ENCODE measurements around the gene CMSS1. TPM values are rescaled to one million over a fixed set of nuclear protein-coding genes. Genes with fewer than 3 reads are reported as not detected.

CMSS1 gene
- total and polyA plus RNA-seq, 4 donors: 3.8 to 19.5 (median 7.5) TPM

GRCh38 chr3:99999536-99999935 lies 181.9 kb downstream of the CMSS1 start (continued):
- TF ChIP-seq REST (IDR thresholded peaks at IDR 0.05) (no peak), YY1 (IDR thresholded peaks at IDR 0.05) (no peak), GABPA (IDR thresholded peaks at IDR 0.05 in 1 of 2, conservative IDR thresholded peaks at IDR 0.05 in 1 of 2) (no peak), TAF1 (conservative IDR thresholded peaks at IDR 0.05) (no peak)

- H3K27me3 ChIP-seq (ENCODE audit: control insufficient read depth in 4 of 4, insufficient read depth in 4 of 4, low read length in 3 of 4): no peaks in the 10 kb centered on the region
- H3K4me1 ChIP-seq (ENCODE audit: control insufficient read depth in 4 of 4, insufficient read depth in 4 of 4, low read length in 3 of 4): no peaks in the 10 kb centered on the region
- no peak overlapping the region for H3K9ac ChIP-seq (ENCODE audit: low read depth in 1 of 2, low read length in 2 of 2)
- H3K36me3 ChIP-seq (ENCODE audit: control insufficient read depth in 4 of 4, insufficient read depth in 3 of 4, low read depth in 1 of 4, low read length in 3 of 4): no peaks in the 10 kb centered on the region
- no peak for DNase-seq (ENCODE audit: low spot score)
- 97% methylated on average over 3 of the region's 3 CpGs for WGBS
- H3K9me3 ChIP-seq (ENCODE audit: control insufficient read depth in 4 of 4, low read length in 3 of 4): no peaks in the 10 kb centered on the region
- no peak overlapping the region for H3K4me3 ChIP-seq (ENCODE audit: low read depth in 1 of 3, low read length in 3 of 3)
- no peak for TF ChIP-seq EGR1 (IDR thresholded peaks at IDR 0.05; ENCODE audit: low read depth in 2 of 2)
- no peak for TF ChIP-seq MAX (IDR thresholded peaks at IDR 0.05)
- no peak for TF ChIP-seq ATF3 (IDR thresholded peaks at IDR 0.05)
- no peak for TF ChIP-seq FOXA1 (IDR thresholded peaks at IDR 0.05)
- TF ChIP-seq RXRA (IDR thresholded peaks at IDR 0.05): no peak
- TF ChIP-seq JUND (IDR thresholded peaks at IDR 0.05): no peak
- TF ChIP-seq HNF4A (conservative IDR thresholded peaks at IDR 0.05): no peak
- no peak for TF ChIP-seq ZBTB33 (IDR thresholded peaks at IDR 0.05)
- TF ChIP-seq FOXA2 (IDR thresholded peaks at IDR 0.05): no peak
- TF ChIP-seq HNF4G (IDR thresholded peaks at IDR 0.05): no peak
- no peak for TF ChIP-seq RAD21 (IDR thresholded peaks at IDR 0.05)
- no peak for TF ChIP-seq GABPA (IDR thresholded peaks at IDR 0.05 in 1 of 2, conservative IDR thresholded peaks at IDR 0.05 in 1 of 2)
- no peak for TF ChIP-seq YY1 (IDR thresholded peaks at IDR 0.05)
- TF ChIP-seq SP1 (IDR thresholded peaks at IDR 0.05): no peak
- H3K27ac ChIP-seq (ENCODE audit: low read depth in 1 of 2, low read length in 2 of 2): no peak overlapping the region
Observed at GRCh38 chr3:100001083-100001482, 183.4 kb downstream of the CMSS1 start.
